GM18858 (cell line): ENCODE measurements around the gene ERICH6.
A peak's percentile ranks its signal among the peaks of the same experiment; 100 is the strongest.

Experiments
- ATAC-seq: cut with Tn5 transposase; IDR thresholded peaks from one replicate; pipeline ENCODE4 v1.9.1; 2021; ENCODE audit not compliant: unreplicated experiment

The ERICH6 gene

DNA sequence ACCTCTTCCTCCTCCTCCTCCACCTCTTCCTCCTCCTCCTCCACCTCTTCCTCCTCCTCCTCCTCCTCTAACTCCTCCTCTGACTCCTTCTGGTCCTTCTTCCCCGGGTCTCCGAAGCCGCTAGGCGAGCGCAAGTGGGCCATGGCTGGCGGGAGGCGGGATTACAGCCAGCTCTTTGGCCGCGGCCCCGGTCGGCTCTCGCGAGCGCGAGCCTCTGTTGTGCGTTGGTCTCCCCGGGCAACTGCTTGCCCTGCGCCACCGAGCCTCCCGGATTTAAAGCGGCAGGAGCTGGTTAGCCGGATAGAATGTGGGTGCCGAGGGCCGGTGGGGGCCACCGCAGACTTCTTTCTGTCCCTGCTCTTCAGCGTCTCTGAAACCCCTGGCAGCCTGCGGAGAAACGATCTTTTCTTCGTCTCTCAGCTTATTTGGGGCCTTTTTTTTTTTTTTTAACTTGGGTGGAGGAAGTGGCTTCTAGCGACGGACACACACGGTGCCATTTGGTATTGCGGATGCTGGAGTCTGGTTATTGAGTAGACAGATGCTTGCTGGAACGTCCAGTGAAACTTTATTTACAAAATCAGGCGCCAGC, at the start of gene ERICH6:
Gene ERICH6 (minus strand): TSS at position 165 of the 589 bp plus-strand sequence. CDS start 22 bp downstream, at position 143.
- ATAC-seq, result peak; percentile 99

DNA sequence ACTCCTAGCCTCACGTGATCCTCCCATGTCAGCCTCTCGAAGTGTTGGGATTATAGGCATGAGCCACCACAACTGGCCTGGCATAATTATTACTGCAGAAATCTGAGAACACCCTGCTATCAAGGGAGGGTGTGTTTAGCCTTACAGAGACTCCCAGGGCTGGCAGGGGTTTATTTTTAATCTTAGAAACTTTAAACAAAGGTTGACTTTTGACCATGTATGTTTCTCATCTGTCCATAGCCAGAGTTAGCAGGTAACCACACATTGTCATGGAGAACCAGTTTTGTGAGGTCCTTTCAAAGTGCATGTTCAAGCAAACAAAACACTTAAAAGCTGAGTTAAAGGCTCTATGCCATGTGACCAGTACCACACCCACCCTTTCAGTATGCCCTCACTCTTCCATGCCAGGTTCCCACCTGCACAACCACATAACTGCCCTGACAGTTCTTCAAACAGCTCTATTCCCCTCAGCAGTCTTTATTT, 48.1 kb upstream of the ERICH6 start:
- ATAC-seq, result no peak

DNA sequence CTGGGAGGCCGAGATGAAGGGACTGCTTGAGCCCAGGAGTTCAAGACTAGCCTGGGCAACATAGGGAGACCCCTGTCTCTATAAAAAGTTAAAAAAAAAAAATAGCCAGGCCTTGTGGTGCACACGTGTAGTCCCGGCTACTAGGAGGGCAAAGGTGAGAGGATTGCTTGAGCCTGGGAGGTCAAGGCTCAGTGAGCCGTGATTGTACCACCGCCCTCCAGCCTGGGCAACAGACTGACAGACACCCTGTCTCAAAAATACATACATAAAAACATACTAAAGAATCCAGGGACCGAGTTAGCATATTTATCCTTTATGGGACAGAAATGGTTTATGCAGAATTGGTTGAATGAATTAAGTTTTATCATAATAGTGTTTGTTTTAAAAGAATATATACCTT, 45.5 kb upstream of the ERICH6 start:
- no peak for ATAC-seq

DNA sequence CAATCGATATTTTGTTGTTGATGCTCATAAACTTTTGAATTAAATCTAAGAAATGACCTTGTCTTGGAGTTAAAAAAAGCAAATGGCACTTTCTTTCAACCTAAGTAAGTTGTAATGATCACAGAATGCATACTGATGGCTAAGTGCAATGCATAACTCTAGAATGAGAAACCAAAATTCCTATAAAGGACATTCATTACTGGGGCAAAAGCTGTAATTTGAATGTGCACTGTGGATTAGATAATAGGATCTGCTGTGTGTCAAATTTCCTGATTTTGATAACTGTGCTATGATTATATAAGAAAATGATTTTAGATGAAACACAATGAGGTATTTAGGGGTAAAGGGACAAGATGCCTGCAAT, 44.9 kb upstream of the ERICH6 start:
- ATAC-seq, result no peak

DNA sequence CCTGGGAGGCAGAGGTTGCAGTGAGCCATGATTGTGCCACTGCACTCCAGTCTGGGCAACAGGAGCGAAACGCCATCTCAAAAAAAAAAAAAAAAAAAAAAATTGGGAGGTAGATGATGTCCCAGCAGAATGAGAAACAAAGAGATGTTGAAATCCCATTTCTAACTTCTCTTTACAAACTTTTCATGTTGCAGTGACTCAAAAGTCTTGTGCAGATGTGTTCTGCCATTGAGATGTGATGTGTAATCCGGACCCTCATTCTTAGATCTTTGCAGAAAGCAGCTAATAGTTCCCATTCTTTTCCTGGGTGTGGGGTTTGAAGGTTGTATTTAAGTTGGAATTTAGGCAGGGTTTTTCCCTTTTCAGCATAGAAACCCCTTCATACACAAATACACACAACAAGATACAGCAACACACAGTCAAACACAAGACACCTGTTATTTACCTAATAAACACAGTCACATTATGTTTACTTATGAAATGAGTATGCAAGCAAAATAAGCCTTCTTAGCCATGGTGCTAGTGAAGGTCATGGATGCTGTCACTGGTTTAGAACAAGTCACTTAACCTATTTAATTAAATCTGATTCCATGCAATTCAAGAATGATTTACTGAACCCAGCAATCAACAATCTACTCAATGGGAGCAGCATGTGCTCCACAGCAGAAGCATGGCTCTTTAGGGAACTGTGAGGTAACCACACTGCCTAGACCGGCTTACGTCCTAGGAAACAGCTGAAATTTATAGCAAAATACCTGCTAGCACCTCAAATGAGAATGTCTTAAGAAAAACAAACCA, 44.4 kb upstream of the ERICH6 start:
- ATAC-seq, result no peak

DNA sequence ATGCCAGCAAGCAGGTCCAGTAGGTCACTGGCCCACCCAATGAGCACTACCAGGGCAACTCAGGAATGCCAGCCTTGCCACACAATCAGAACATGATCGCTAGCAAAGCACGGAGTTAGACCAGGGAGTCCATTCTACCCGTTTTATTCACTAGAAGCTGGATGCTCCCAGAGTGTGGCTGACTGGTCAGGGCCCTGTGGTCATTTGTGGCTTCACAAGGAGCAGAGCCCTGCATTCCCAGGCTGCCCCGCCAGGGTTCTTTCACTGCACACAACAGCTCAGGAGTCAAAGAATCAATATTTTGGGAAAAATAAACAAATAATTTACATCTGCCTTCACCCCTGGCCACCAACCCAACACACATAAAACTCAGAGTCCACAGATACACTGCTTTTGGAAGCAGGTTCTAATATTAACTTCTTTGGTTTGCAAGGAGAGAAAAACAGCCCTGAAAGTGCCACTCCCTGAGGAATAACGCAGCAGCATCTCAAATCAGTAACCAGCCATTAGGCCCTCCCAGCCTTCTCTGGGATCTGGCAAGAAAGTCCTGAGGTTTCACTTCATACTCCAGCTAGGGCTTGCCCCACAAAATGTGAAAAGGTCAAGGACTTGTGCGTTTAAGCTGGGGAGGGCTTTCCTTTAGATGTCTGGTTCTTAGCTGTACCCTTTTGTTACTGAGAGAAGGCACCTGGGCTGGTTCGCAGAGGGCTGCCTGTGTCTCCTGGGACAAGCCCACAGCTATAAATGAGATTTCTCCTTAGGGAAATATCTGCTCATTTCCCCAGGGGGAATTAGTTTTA, 43.3 kb upstream of the ERICH6 start:
- ATAC-seq, result no peak

DNA sequence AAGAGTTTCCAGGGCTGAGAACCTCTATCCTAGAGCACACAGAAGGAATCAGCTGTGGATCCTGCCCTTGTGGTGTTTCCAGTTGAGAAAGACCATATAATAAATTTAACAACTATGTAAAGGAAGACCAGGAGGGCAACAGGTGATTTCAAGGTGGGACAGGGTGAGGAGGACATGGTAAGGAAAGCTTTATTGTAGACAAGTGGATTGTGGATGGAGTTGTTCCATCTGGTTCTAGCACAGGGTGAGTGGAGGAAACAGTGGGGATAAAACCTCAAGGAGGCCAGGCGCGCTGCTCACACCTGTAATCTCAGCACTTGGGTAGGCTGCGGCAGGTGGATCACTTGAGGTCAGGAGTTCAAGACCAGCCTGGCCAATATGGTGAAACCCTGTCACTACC, 42.1 kb upstream of the ERICH6 start:
- no peak for ATAC-seq

DNA sequence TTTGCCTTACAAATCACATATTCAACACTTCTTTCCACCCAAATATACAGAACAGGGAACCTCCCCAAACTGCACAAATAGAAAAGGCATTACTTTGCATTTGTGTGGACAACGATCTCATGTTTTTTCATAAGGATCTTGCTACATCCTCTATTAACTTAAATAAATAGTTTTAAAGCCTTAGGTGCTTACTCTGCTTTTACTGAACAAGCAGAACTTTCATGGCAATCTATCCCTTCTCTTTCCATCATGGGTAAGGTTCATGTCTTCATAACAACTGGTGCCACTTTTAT, 41.1 kb upstream of the ERICH6 start:
- ATAC-seq, result no peak

DNA sequence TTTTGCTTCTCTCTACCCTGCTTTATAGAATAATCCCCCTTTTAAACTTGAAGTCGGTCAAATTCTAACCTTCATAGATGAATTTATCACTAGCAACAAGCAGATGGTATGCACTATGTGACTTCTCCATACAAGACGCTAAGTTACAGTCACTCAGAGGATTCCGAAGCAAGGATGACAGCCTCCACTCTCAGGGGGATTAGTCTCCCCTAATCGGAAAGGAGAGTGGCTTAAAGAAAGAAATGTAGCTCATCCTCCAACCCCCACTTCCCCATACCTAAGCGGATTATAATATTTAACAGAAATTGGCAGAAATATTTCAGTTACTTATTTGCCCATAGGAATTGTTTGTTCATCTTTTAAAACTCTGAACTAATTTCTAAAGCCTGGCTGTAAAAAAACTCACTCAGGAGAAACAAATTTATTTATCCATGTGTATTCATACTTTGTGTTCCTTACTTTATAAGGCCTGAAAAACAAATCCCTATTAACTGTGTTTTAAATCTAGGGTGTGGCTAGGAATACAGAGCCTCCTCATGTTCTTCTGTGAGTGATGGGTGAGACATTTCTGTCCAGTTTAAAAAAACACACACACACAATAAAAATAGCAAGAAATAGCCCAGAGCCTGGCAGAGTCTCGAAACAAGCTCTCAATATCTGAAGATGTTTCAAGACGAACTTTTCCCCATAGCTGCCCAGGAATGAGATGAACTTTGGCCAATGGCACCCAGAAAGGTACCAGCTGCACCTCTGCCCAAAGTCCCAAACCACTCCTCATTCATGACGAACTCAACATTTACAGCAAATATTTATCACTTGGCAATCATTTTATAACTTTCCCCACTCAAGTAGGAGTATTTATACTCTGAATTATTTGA, 40.6 kb upstream of the ERICH6 start:
- ATAC-seq, result no peak

DNA sequence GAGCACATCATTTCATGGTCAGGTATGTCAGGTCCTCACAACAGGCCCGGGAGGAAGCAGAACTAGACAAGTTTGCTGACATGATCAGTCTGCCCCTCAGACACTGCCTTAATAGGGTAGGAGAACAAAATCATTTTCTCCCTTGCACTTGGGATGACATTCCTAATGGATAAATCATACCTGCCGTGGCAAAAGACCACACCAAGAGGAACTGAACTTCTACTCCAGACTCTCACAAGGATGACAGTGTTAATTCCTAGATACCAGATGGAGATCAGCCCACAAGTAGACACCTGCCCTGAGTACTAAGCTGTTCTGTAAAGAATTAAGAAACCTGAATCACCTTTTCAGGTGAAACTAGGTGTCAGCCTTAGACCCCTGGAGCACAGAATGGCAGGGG, 39.8 kb upstream of the ERICH6 start:
- no peak for ATAC-seq

DNA sequence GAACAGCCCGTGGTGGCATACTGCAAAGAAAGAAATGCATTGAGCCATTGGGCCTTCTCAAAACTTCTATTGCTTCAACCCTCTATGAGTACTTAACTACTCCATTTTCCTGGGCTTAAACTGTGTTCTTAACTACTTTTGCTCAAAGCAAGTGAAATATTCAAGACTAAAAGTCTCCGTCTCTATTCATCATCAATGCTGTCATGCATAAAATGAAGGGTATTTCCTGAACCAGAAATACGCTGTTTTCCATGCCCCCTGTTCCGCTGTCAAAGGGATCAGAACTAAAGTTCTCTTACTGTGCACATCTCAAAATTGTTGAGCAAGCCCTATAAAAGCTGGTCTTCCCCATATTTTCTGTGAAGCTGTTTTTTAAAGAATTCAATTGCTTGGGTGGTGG, 39.0 kb upstream of the ERICH6 start:
- ATAC-seq, result no peak

DNA sequence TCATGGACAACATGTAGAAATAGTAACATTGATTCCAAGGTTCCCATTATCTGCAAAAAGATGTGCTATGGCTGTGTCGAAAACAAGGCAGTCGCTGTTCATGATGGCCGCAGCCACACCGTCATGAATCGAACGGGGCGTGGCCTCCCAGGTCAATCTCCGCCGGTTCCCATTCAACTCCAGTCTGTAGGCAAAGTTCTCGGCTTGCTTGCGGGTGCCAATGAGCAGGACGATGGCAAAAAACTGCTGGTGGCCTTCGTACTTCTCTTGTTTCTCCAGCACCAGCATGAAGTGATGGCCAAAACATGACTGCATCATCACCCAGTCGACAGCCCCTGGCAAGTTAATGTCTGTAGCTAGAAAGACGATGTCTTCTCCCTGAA, 38.4 kb upstream of the ERICH6 start:
- no peak for ATAC-seq

DNA sequence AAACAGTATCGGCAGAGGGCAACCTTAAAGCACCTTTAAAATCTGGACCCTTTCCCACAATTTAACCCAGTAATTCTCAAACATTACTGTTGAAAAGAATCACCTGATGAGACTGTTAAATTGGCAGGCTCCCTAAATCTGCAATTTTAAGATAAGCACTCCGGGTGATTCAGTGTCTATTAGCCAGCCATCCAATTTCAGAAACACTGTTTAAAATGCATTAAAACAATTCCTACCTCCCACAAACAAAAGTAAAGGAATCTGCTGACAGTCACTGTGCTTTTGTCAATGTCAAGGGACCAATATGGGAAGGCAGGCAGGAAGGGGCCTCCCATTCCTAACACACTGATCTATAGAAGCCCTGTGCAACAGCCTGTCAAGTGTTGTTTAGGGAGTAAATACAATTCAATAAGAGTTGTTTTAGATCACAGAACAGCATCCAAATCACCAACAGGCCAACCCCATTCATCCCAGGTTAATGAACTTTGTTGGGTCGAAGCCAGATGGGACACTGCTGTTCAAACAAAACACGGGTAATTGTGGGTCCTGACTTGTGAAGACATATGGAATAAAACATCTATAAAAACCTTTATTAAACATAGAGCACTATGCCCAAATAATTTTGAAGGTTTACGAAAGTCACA, 37.9 kb upstream of the ERICH6 start:
- ATAC-seq, result no peak

DNA sequence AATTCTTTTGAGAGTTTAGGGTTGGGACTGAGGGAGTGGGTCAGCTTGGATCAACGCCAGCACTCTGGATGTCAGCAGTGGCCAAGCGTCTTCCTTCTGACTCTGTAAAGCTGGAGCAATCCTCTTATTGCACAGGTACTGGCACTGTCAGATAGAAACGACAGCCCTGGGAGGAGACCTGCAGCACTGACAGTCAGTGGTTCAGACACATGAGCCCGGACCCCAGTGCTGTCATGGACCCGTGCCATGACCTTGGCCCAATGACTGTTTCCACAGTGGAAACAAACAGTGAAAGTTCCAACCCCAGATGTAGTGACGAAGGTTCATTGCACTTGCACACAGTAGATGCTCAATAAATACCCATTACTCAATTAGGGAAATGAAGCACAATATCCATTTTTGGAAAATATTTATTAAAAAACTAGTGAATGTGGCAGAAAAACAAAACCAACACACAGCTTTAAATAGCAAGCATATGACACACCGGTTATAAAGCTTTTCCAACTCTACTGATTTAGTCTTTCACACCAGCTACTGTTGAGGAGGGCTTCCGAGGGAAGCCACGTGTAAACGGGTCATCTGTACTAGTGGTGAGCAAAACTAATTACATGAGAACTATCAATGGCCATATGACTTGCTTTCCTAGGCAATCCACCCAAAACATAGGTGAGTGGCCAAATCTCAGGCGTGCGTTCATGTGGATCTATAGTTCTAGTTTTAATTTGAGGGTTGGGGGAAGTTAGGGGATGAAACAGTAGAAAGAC, 37.2 kb upstream of the ERICH6 start:
- no peak for ATAC-seq

DNA sequence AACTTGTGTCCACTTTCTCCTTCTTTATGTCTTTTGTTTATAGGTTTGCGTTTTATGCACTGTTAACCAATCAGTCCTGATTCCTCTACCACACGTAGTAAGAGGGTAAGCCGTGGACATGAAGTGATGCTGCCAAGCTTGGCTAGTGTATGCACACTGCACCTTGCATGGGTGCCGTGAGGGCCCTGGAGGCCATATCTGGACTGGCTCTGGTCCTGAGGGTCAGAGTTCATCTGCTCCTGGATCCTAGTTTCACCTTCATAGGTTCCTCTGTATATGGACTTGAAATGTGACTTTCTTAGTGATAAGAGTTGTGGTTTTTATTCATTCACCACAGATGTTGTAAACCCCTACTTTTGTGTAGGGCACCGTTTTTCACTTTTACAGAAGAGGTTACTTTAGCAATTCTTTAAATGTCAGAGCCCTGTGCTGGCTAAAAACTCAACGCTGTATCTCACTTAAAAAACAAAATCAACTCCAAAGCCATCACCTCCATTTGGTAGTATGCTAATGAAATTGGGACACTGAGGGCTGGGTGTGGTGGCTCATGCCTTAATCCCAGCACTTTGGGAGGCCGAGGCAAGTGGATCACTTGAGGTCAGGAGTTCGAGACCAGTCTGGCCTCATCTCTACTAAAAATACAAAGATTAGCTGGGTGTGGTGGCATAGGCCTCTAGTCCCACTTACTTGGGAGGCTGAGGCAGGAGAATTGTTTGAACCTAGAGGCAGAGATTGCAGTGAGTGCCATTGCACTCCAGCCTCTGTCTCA, 36.3 kb upstream of the ERICH6 start:
- ATAC-seq, result no peak

DNA sequence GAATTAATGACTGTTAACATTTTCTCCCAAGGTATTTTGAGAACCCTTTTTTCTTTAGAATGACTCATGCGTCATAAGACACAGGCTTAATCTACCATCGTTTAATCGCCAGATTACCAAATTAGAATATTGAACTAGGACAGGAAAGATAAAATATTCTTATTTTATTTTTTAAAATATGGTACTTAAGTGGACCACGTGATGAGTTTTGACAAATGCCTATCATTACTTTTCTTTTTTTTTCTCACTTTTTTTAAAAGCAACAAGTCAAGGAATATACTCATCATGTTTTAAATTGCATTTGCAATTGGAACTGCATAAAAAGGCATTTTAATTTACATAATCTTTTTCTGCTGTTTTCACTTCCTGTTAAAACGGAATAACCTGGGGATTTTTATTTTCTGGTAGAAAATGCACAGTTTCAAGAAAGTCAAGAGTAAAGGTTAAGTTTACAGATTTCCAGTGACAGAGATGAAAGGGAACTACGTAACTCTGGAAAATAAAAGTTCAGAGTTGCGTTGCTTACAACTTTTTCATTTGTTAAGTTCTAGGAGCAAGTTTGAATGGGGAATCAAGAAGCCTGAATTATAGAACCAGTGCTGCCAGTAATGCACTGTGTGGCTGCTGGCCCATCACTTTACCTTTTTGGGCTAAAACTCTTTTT, 35.6 kb upstream of the ERICH6 start:
- ATAC-seq, result no peak

DNA sequence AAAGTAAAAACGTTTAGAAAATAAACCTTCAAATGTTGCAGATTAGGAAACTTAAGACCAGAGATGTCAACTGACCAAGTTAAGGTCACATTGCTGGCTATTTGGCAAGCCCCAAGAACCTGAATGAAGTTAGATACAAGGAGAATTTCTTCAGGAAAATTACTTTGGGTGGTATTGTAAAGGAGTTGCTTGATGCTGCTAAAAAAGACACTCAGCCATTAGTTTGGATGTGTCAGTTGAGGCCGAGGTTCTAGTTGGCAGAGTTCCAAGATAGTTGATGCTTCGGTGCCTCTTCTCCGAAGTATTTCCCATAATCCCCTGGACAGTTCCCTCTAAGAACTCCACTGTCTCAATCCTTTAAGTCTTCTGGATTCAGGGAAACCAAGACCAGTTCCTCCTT, 35.0 kb upstream of the ERICH6 start:
- ATAC-seq, result no peak

DNA sequence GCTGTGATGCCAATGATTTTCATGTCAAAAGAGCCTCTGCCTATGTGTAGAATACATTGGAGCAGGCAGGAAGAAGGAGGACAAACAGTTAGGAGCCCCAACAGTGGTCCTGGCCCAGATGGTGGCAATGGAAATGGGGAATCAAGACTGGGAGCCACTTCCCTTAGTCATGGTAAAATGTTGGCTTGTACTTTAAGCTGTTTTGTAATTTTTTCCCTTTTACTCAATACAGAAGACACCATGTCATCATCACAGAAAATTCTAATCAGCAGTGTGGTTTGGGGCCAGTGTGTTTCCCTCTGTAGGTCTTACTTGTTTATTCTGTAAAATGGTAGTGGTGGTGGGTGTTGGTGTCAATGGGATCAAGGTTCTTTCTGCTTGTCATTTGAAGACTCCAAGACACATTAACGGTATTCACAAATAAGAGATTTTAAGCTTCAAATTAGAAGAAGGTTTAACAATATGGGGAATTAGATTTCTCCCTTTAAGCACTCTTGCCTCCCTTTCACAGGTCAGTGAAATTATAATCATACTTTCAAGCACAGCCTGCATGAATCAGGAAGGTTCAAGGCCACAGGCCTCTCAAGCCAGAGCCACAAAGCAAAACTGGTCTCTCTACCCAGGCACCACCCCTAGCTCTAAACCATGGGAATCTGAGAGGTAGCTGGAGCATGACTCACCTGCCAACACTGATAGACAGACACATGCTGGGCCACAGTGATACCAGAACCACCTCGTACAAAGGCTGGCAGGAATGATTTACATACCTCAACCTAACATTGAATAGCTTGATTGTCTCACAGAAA, 34.4 kb upstream of the ERICH6 start:
- ATAC-seq, result peak; percentile 43
